Measurements from ENCODE around the gene LBHD2. TPM values are rescaled to one million over a fixed set of nuclear protein-coding genes. Genes with fewer than 3 reads are reported as not detected.

Gene LBHD2
- total and polyA plus RNA-seq, 4 donors: 0.47 to 0.53 TPM; not detected in 2

DNA sequence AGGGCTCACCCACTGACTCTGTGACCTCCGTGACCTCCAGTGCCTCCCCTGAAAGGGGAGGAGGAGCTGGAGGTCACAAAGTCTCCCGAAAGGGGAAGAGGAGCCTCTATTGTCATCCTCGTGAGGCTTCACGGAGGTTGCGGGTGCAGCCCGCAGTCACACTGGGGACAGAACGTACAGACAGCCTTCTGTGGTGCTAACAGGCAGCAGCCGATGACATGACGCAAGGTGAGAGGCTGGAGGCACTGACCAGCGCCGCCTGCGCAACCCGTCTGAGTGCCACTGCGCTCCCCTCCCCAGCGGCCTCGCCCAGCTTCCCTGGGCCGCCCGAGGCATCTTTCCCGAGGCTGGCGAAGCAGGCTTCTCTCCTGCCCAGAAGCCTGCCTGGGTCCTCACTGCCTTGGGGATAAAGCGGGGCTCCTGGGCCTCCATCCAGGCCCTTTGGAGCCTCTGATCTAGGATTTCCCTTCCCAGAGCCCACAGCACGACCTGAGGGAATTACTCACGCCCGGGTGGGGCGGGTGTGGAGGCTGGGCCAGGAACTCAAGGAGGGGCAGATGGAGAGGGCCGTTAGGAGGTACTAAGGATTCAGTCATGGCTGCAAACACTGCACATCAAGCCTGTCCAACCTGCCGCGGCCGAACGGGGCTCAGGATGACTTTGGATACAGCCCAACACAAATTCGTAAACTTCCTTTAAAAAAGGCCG lies 12.3 kb upstream of the LBHD2 start:
- no peak overlapping the region for H3K27ac ChIP-seq (ENCODE audit: low read depth in 1 of 2, low read length in 2 of 2)
- TF ChIP-seq JUND (IDR thresholded peaks at IDR 0.05) (no peak), RXRA (IDR thresholded peaks at IDR 0.05) (peak in 1 of 2 donors; percentile 1)
- WGBS: 81% methylated on average over 32 of the region's 32 CpGs
- H3K4me3 ChIP-seq (ENCODE audit: low read depth in 1 of 3, low read length in 3 of 3): no peak overlapping the region
- peaks cover 0 to 12% (median 7%) of the 10 kb centered on the region in 4 donors for H3K4me1 ChIP-seq (ENCODE audit: control insufficient read depth in 4 of 4, insufficient read depth in 4 of 4, low read length in 3 of 4)
- H3K9me3 ChIP-seq (ENCODE audit: control insufficient read depth in 4 of 4, low read length in 3 of 4): no peaks in the 10 kb centered on the region
- H3K36me3 ChIP-seq (ENCODE audit: control insufficient read depth in 4 of 4, insufficient read depth in 3 of 4, low read depth in 1 of 4, low read length in 3 of 4): no peaks in the 10 kb centered on the region
- no peaks in the 10 kb centered on the region for H3K27me3 ChIP-seq (ENCODE audit: control insufficient read depth in 4 of 4, insufficient read depth in 4 of 4, low read length in 3 of 4)
- H3K9ac ChIP-seq (ENCODE audit: low read depth in 1 of 2, low read length in 2 of 2): no peak overlapping the region
- no peak for DNase-seq (ENCODE audit: low spot score)

DNA sequence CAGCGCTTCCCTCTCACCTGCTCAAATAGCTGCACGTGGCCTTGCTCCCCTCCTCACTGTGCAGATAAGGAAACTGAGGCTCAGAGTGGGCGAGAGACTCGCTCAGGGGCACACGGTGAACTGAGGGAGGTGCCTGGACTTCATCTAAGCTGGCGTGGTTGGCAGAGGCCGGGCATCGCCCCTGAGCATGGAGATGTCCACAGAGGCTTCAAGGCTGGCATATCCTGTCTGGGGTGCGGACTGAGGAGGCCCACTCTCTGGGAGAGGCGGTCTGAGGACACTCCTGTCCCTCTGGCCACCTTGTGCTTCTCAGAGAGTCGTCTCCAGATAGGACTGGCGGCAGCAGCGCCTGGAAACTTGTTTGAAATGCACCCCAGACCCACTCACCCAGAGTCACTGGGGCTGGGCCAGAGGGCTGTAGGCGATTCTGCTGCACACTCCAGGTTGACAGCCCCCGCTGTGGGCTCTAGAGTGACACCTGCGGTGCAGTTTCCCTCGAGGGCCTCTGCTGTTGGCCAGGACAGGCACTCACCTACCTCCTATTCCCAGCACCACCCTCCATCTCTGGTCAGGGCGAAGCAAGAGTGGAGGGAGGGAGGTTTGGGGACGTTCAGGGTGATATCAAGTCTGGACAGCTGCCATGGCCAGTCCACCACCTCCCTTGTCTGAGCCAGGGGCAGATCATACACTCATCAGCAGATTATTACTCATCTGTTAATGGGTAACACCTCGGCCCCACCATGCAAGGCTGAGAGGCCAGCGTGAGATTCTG lies 11.2 kb upstream of the LBHD2 start:
- no peak for DNase-seq (ENCODE audit: low spot score)
- H3K9me3 ChIP-seq (ENCODE audit: control insufficient read depth in 4 of 4, low read length in 3 of 4): no peaks in the 10 kb centered on the region
- TF ChIP-seq GABPA (IDR thresholded peaks at IDR 0.05 in 1 of 2, conservative IDR thresholded peaks at IDR 0.05 in 1 of 2): no peak
- no peak for TF ChIP-seq FOXA2 (IDR thresholded peaks at IDR 0.05)
- TF ChIP-seq, protein P1, sequence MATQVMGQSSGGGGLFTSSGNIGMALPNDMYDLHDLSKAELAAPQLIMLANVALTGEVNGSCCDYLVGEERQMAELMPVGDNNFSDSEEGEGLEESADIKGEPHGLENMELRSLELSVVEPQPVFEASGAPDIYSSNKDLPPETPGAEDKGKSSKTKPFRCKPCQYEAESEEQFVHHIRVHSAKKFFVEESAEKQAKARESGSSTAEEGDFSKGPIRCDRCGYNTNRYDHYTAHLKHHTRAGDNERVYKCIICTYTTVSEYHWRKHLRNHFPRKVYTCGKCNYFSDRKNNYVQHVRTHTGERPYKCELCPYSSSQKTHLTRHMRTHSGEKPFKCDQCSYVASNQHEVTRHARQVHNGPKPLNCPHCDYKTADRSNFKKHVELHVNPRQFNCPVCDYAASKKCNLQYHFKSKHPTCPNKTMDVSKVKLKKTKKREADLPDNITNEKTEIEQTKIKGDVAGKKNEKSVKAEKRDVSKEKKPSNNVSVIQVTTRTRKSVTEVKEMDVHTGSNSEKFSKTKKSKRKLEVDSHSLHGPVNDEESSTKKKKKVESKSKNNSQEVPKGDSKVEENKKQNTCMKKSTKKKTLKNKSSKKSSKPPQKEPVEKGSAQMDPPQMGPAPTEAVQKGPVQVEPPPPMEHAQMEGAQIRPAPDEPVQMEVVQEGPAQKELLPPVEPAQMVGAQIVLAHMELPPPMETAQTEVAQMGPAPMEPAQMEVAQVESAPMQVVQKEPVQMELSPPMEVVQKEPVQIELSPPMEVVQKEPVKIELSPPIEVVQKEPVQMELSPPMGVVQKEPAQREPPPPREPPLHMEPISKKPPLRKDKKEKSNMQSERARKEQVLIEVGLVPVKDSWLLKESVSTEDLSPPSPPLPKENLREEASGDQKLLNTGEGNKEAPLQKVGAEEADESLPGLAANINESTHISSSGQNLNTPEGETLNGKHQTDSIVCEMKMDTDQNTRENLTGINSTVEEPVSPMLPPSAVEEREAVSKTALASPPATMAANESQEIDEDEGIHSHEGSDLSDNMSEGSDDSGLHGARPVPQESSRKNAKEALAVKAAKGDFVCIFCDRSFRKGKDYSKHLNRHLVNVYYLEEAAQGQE (IDR thresholded peaks at IDR 0.05): no peak
- TF ChIP-seq HNF4A (conservative IDR thresholded peaks at IDR 0.05): no peak
- TF ChIP-seq, protein P2, sequence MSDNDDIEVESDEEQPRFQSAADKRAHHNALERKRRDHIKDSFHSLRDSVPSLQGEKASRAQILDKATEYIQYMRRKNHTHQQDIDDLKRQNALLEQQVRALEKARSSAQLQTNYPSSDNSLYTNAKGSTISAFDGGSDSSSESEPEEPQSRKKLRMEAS (IDR thresholded peaks at IDR 0.05): no peak
- peak in 1 of 2 donors; percentile 14 for TF ChIP-seq RAD21 (IDR thresholded peaks at IDR 0.05)
- no peak for TF ChIP-seq RXRA (IDR thresholded peaks at IDR 0.05)
- TF ChIP-seq, protein P3, sequence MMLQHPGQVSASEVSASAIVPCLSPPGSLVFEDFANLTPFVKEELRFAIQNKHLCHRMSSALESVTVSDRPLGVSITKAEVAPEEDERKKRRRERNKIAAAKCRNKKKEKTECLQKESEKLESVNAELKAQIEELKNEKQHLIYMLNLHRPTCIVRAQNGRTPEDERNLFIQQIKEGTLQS (IDR thresholded peaks at IDR 0.05): no peak
- no peak overlapping the region for H3K4me3 ChIP-seq (ENCODE audit: low read depth in 1 of 3, low read length in 3 of 3)
- peaks cover 0 to 12% (median 7%) of the 10 kb centered on the region in 4 donors for H3K4me1 ChIP-seq (ENCODE audit: control insufficient read depth in 4 of 4, insufficient read depth in 4 of 4, low read length in 3 of 4)
- H3K36me3 ChIP-seq (ENCODE audit: control insufficient read depth in 4 of 4, insufficient read depth in 3 of 4, low read depth in 1 of 4, low read length in 3 of 4): no peaks in the 10 kb centered on the region
- 81% methylated on average over 21 of the region's 21 CpGs for WGBS
- no peak overlapping the region for H3K9ac ChIP-seq (ENCODE audit: low read depth in 1 of 2, low read length in 2 of 2)
- no peaks in the 10 kb centered on the region for H3K27me3 ChIP-seq (ENCODE audit: control insufficient read depth in 4 of 4, insufficient read depth in 4 of 4, low read length in 3 of 4)
- H3K27ac ChIP-seq (ENCODE audit: low read depth in 1 of 2, low read length in 2 of 2): no peak overlapping the region

DNA sequence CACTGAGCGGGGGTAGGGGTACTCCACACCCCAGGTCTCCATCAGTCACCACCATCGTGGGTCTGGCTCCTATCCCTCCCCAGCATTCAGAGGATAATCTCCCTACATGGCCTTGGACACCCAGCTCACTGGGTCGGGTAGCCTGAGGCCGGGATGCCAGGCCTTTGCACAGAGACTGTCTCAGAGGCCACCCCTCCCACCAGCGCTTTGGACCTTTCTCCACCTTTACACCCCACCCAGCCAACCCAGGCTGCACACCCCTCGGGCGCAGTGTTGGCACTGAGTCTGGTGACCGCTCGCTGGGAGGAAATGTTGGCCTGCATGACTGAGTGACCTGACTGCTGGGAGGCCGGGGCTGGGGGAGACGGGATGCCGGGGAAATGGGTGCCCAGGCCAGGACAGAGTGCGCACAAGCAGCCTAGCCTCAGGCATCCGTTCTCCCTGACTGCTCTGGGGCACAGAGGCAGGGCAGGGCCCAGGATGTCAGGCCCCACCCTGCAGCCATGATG lies 10.6 kb upstream of the LBHD2 start:
- H3K36me3 ChIP-seq (ENCODE audit: control insufficient read depth in 4 of 4, insufficient read depth in 3 of 4, low read depth in 1 of 4, low read length in 3 of 4): no peaks in the 10 kb centered on the region
- no peak overlapping the region for H3K4me3 ChIP-seq (ENCODE audit: low read depth in 1 of 3, low read length in 3 of 3)
- H3K4me1 ChIP-seq (ENCODE audit: control insufficient read depth in 4 of 4, insufficient read depth in 4 of 4, low read length in 3 of 4): peaks cover 0 to 12% (median 7%) of the 10 kb centered on the region in 4 donors
- H3K27ac ChIP-seq (ENCODE audit: low read depth in 1 of 2, low read length in 2 of 2): peak overlapping the region in 1 of 2 donors; percentile 12
- H3K27me3 ChIP-seq (ENCODE audit: control insufficient read depth in 4 of 4, insufficient read depth in 4 of 4, low read length in 3 of 4): no peaks in the 10 kb centered on the region
- WGBS: 90% methylated on average over 14 of the region's 14 CpGs
- no peak overlapping the region for H3K9ac ChIP-seq (ENCODE audit: low read depth in 1 of 2, low read length in 2 of 2)
- no peak for DNase-seq (ENCODE audit: low spot score)
- no peaks in the 10 kb centered on the region for H3K9me3 ChIP-seq (ENCODE audit: control insufficient read depth in 4 of 4, low read length in 3 of 4)
- TF ChIP-seq YY1 (IDR thresholded peaks at IDR 0.05) (no peak), TAF1 (conservative IDR thresholded peaks at IDR 0.05) (no peak), HNF4G (IDR thresholded peaks at IDR 0.05) (no peak), JUND (IDR thresholded peaks at IDR 0.05) (no peak)
- TF ChIP-seq, protein P4, sequence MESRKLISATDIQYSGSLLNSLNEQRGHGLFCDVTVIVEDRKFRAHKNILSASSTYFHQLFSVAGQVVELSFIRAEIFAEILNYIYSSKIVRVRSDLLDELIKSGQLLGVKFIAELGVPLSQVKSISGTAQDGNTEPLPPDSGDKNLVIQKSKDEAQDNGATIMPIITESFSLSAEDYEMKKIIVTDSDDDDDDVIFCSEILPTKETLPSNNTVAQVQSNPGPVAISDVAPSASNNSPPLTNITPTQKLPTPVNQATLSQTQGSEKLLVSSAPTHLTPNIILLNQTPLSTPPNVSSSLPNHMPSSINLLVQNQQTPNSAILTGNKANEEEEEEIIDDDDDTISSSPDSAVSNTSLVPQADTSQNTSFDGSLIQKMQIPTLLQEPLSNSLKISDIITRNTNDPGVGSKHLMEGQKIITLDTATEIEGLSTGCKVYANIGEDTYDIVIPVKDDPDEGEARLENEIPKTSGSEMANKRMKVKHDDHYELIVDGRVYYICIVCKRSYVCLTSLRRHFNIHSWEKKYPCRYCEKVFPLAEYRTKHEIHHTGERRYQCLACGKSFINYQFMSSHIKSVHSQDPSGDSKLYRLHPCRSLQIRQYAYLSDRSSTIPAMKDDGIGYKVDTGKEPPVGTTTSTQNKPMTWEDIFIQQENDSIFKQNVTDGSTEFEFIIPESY (IDR thresholded peaks at IDR 0.05): no peak
- TF ChIP-seq, protein P5, sequence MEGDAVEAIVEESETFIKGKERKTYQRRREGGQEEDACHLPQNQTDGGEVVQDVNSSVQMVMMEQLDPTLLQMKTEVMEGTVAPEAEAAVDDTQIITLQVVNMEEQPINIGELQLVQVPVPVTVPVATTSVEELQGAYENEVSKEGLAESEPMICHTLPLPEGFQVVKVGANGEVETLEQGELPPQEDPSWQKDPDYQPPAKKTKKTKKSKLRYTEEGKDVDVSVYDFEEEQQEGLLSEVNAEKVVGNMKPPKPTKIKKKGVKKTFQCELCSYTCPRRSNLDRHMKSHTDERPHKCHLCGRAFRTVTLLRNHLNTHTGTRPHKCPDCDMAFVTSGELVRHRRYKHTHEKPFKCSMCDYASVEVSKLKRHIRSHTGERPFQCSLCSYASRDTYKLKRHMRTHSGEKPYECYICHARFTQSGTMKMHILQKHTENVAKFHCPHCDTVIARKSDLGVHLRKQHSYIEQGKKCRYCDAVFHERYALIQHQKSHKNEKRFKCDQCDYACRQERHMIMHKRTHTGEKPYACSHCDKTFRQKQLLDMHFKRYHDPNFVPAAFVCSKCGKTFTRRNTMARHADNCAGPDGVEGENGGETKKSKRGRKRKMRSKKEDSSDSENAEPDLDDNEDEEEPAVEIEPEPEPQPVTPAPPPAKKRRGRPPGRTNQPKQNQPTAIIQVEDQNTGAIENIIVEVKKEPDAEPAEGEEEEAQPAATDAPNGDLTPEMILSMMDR (IDR thresholded peaks at IDR 0.05; ENCODE audit: low read depth, low read length, missing input control): no peak
- TF ChIP-seq, protein P2 (IDR thresholded peaks at IDR 0.05): no peak
- TF ChIP-seq, protein P3 (IDR thresholded peaks at IDR 0.05): no peak
